NCI-H446 (cell line): Measurements from ENCODE around the gene A3GALT2.

Experiments used
- DNase-seq, 2 experiments: peaks; one replicate each; lab custom pipeline; 2025; lab: John Stamatoyannopoulos, UW

A3GALT2 gene

DNA sequence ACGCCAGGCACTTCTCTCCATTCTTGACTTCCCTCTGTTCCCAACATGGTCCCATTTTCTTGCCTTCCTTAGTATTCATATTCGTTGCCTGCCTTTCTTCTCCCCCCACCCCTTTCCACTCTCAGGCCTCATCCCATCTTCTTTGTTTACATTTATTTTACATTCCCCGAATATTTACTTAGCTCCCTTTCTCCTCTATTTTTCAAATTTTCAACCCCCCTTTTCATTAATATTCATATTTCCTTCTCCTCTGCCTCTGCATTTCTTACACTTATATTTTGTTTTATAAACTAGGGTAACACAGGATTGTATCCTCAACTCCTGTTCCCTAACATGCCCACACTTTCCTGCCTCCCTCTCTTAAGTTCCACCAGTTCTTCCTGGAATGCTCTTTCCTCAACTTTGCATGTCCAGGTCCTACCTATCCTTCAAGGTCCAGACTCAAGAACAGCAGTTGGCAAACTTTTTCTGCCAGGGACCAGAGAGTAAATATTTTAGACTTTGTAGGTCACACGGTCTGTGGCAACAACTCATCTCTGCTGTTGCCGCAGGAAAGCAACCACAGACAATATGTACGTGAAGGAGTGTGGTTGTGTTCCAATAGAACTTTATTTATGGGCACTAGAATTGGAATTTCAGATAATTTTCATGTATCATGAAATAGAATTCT, 29.8 kb upstream of the A3GALT2 start:
- no peak for DNase-seq

DNA sequence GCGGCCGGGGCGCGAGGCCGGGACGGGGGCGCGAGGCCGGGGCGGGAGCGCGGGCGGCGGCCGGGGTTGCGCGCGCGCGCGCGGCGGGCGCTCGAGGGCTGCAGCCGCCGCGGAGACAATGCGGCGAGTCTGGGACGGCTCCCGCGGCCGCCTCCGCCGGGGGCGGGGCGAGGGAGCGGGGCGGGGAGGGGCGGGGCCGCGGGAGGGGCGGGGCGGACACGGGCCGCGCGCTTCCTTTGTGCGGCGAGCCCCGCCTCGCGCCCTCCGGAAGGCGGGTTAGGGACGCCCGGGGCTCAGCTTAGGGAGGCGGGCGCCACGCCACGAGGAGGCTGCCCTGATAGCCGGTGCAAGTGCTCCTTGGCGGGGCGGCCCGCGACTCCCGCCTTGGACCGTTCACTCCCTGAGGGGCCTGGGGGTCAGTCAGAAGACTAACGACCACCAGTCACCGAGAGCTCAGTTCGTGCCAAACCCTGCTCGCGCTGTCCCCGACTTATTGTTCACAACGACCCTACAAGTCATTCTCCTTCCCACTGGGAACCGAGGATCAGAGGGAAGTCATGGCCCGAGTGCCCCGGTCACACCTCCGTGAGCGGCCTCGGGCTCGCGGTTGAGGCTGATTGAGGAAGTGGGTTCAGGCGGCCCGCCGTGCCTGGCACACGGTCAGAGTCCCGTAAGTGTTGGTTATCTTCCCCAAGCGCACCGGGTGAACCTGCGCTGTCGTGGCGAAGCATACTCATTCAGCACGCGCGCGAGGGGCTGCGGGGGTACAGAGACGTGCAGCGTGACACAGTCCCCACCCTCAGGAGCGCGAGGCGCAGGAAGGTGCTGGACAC, 29.1 kb upstream of the A3GALT2 start:
- peak; percentile 46 to 94 for DNase-seq

DNA sequence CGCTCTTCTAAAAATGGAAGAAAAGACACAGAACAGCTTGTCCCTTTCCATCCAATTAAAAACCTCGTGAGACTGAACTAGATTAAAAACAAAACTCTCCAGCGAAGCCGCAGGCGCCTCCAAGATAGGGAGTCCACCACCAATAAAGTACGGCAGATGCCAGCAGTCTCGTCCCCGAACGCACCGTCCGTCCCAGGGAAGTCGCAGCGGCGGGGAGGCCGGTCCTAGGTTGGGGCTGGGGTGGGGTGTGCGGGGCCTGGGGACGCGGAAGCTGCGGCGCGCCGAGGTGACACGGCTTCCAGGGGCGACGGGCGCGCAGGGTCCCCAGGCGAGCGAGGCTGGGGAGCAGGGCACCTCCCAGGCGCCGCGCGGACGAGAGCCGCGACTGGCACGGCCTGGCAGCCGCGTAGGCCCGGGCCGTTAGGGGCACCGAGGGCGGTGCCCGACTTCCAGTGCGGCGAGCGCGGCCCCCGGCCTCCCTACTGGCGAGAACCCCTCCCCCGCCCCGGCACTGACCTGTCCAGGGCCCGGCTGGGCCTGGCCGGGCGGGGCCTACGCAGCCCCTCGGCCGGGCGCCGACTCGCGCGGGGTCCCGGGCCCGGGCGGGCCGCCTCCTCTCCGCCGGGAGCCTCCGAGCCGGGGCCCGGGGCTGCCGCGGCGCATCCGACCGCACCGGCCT, 28.3 kb upstream of the A3GALT2 start:
- DNase-seq: peak in 1 of 2 experiments; percentile 35

DNA sequence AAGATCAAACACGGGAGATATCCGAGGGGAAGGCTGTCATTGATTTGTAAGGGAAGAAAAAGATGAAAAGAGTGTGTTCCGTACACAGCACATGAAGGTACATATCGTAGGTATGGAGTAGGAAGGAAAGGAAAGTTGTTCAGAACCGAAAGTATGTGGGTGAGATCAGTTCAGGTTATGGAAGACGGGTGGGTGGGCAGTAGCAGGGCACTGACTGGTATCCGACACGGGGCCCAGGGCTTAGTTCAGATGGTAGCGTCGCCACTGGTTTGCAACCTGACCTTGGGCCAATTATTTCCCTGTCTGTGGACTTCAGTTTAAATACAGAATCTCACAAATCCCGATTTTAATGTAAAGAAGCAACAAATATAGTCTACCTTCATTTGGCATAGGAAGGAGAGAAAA, 27.8 kb upstream of the A3GALT2 start:
- no peak for DNase-seq

DNA sequence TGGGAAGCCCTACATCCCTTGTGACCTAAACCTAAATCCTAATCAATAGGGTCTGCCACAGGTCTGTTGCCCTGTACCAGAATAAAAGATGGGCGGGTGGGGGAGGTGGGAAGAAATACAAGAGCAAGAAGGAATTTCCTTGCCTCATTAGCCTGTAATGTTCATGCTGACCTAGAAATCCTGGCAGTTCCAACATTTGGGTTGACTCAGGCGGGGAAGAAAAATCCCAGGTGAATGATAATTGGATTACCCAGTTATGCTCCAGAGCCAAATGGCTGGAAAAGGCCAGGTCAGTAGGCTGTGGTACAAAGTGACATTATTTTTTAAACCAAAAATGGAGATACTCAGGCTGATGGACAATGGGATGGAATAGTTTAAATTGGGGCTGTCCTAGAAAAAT, 27.3 kb upstream of the A3GALT2 start:
- no peak for DNase-seq

DNA sequence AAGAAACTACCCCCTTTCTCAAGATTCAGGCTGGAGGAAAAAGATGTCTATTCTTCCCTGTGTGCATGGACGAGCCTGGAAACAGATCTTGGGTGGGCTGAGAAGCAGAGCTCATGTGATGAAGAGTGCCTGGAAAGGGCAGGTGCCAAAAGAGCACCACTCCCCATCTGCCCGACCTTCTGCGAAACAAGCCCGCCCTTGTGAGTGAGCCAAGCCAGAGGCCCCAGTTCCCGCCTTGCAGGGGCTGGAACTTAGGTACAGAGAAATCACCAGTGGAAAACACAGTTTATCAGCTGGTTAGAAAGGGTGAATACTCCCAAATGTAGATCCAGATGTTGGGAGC, 26.7 kb upstream of the A3GALT2 start:
- peak; percentile 12 to 85 for DNase-seq

DNA sequence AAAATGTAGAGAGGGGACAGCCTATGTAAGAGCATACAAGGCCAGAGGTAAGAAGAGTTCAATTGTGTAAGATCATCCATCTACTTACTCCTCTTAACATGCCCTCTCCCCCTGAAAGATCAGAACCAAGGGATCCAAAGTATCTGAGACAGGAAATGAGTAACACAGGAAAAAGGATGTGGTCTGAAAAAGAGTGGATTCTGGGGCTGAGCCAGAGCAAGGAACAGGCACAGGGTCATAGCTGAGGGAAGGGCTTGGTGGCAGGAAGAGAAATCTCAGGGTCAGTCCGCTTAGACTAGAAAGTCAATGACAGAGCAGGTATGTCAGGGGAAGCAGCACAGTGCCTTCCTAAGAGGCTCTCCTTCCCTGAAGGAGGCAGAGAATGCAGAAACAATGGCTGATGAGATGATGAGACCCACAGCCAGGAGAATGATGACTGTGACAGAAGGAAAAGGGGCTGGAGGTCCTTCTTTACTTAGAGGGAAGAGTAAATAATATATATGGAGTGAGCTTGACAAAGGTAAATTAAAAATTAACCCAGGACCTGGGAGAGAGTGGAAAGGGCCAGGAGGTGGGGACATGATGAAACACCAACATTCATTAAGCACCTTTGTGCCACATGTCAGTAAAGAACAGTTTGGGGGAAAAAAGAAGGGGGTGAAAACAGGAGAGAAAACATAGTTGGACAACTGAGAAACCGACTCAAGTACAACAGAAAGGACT, 26.2 kb upstream of the A3GALT2 start:
- DNase-seq: no peak

DNA sequence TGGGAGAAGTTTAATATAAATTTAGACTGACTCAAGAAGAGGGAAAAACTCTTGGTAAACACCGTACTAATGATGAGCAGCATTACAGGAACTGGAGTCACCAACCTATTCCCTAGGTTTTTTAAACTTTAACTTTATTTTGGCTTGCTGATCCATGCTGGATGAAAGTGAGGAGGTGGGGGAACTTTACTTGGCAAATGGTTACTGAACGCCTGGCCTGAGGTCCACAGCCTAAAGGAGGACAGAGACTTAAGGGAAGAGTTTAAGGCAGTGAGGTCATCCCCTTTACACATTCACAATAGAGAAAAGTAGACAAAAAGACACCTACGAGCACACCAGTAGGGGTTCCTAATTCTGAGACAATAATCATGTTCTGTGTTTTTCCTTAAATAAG, 25.6 kb upstream of the A3GALT2 start:
- no peak for DNase-seq

DNA sequence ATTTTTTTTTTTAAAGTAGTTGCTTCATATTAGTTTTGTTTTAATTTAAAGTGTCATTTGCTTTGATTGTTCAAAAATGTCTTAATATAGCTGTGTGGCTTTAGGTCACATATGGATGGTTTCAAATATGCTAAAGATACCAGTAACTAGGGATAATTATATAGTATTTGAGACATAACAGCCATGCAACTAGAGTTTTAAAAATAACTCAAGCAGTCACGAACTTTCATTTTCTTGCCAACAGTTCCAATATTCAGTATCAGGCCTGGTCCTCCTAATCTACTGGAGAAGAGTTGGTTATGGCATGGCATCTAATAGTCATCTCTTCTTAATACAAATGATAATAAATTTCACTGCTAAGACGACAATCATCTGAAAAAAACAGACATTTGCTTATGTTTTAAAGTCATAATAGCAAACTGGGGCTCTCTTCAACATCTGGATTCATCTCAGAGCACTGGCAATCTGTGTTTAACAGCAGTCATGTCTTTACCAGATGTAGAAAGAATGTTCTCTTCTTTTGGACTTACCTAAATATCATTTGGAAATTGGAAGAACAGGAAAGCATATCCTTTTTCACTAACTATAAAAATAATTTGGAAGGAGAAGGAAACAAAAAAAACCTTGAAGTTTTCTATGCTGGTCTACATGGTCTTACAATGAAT, 24.1 kb upstream of the A3GALT2 start:
- DNase-seq: no peak

DNA sequence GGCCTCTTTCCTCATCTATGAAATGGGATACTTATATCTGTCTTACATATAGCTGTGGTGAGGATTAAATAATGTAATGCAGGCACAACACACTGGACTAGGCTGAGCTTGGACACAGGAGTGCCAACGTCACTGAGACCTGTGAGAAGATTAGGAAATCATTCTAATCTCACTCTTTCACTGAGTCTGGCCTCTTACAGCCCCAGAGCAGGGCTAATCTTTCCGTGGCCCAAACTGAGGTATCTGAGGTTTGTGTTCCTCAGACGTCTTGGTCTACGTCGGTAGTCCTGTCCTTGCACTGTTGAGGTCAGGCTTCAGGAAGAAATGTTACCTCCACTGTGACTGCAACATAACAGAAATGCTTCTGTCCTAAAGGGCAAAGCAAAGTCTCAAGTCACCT, 22.6 kb upstream of the A3GALT2 start:
- DNase-seq: no peak

DNA sequence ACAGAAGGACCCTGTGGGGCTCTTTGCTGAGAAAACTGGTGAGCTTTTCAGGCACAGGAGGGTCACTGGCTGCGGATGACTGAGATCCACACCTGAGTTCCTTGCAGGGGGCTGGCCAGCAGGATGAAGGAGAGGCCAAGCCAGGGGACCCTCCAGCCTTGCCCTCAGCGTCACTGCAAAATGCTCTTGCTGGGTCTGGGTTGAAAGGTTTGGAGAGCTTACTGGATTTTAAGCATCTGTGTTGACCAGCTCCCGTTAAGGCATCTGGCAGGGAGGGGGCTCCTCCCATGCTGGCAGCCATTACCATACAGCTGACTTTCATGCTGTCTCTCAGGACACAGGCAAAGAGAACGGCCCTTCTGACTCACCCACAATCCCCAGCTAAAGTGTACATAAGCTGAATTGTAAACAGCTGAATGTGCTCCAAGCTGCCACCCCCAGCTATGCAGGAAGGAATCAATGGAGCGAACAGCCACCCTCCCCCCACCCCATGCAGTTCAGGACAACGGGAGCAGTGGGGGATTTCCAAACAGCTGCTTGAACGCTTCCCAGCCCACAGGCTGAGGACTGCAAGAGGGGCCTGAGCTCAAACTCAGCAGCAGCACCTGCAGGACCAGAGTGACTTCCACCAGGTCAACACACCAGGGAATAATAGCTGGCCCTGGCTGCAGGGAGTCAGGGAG, 21.3 kb upstream of the A3GALT2 start:
- DNase-seq: peak; percentile 56 to 86

DNA sequence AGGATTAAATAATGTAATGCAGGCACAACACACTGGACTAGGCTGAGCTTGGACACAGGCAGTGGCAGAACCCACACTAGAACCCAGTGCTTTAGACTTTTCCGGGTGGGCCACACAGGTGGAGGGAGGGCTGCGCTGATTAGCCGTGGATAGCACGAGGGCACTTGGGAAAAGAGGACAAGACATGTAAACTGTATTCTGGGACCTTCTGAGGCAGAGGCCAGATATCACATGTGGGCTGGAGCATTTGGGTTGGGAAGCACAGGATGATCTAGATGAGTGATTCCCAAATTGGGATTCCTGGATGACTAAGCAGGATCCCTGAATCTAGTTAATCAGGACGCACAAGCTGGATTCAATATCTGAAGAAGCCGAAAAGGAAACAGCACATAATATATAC, 20.3 kb upstream of the A3GALT2 start:
- no peak for DNase-seq

DNA sequence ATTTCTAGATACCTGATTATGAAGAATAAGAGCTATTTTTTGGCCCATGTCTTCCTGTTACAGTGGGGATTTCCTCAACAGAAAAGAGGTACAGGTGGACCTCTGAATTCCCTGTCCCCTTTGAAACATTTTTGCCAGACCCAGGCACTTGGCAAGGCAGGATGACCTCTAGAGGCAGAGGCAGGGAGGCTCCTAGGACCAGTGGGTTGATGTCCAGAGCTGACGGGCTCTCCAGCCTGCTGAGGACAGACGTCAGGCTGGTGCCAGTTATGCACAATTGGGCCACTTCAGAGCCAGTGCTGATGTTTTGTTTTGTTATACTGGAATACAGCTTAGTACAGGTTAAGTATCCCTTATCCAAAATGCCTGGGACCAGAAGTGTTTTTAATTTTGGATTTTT, 18.5 kb upstream of the A3GALT2 start:
- no peak for DNase-seq

DNA sequence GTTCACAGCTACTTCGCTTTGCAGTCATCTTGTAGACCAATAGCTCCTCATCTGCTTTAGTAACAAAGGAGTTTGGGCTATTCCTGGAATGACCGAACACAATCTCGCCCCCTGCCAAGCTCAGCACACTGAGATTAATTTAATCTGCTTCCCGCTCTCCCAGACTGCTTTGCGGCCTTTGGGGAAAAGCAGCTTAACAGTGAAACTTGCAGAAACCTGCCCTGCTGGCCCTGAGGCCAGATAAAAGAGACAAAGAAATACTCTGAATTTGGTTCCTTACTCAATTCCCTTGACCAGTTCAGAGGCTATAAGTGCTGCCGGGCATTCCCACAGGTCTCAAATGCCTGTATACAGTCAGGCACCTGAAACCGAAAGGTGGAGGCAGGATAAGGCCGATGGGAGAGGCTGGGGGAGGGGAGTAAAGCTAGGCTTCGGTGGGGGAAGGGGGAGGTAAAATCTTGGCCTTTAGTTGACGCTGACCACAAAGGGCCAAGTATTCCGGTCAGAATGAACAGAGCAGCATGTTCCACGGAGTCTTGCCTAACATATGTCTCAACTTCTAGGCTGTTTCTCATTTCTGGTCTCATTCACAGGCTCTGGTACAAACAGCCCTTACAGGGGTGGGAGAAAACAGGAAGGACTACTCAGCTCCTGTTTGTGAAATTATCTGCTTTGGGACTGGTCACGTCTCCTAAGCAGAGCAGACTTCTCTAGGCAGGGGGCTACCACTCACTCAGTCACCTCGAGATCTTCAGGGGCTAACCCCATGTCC, 17.7 kb upstream of the A3GALT2 start:
- peak in 1 of 2 experiments; percentile 63 for DNase-seq

DNA sequence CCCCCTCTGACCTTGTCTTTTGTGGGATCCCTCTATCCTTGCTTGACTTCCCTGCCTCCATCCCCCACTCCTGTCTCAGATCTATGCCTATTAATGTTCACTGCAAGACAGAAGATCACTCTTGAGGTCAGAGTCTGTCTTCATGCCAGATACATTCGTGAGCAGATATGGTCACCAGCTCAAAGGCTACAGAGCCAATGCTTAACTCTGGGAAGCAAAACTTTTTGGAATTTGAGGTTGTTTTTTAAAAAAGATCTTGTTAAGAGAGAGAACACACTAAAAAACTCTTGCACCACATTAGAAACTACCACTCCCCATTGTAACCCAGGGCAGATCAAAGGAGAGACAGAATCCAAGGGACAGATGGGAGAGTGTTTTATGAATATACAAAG, 17.1 kb upstream of the A3GALT2 start:
- DNase-seq: no peak

DNA sequence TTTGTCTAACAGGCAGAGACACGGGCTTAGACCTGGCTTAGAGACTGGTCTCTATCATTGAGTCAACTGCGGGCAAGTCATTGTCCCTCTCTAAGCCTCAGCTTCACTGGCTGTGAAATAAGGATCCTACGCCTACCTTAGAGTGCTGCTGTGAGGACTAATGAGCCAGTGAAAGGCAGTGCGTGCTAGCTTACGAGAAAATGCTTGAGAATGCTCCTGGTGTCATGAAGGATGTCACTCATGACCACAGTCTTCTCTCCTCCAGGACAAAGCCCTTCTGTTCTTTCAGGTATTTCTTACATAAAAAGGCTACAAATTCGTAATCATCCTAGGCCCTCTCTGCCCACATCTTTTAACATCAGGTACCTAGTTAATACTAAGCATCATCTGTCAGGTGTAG, 16.5 kb upstream of the A3GALT2 start:
- no peak for DNase-seq

DNA sequence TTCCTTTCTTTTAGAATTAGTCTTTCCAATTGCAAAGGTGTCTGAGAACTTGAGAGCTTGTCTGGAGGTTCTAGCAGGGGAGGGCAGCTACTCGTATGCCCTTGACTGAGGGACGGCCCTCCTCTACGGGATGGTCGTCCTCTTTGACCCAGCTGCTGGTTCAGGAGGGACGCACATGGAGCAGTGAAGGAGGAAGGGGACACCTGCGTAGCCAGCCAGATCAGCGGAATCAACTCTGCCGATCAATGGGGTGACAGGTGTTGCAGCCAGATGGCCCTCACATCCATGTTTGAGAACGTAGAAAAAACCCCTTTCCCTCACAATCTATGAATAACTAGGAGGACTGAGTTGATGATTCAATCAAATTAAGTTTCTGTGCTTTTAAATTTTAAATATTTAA, 15.7 kb upstream of the A3GALT2 start:
- DNase-seq: peak; percentile 30 to 47

DNA sequence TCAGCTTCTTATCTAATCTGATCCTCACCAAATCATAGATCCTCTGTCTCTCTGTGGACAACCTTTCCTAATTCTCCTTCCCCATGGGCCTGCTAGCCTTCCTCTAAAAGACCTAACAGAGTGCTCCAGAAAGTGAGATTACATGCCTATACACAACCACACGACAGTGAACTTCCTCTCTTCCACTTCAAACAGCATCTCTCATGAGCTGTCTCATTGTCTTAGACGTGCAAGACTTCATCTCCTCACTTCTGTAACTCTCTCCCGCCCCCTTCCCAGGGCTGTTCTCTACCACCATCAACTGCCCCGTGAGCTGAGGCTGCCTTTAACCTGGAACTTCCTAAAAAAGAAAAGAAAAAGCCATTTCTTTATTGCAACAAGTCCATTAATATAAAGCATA, 14.1 kb upstream of the A3GALT2 start:
- no peak for DNase-seq

DNA sequence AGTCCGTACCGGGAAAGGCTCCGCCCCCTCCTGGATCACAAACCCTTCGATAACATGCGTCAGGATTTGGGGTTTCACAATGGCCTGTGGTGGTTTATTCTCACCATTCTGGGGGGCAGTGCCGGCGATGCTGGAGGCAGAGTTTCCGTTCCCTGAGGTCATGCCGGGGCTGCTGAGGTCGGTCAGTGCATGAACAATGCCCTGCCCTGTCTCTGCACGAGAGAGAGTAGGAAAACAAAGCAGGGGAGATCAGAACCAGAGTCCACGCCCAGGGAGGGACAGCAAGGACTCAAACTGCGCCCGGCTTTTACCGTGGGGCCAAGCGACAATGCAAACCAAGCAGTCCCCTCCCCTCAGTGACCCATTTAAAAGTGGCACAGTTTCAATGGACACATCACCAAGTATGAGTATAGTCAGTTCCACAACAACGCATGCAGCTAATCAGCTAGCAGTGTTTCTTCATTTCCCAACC, 13.2 kb upstream of the A3GALT2 start:
- DNase-seq: no peak

DNA sequence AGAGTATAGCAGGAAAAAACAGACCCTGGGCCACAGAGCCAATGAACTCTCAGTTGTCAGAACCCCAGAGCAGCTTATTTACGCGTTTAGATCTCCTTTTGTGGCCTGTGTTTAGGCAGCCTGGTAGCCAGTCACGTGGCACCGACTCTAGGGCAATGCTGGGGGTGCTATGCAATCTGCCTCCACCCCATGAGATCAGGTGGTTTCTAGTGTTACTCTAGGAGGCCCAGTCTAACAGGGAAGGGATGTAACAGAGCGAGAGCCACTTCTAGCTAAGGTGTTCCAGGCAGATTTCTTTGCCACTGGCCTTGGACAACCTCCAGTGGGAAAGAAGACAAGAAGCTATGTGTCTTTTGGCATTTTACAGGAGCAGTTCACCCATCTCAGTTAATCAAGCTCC, 12.0 kb upstream of the A3GALT2 start:
- DNase-seq: no peak
